PFSK-1 (cell line): ENCODE data around the gene NME9.

ENCODE experiments used
- FOXP2 ChIP-seq: optimal IDR thresholded peaks from 2 replicates; pipeline ENCODE3; 2011; ENCODE audit warnings: borderline replicate concordance, control low read depth, inconsistent platforms; ENCODE audit not compliant: insufficient read depth; ENCODE audit errors: extremely low read length, extremely low read depth
- POLR2AphosphoS5 ChIP-seq: IDR thresholded peaks from 2 replicates; pipeline ENCODE4 v1.6.1; 2012; ENCODE audit warnings: low read depth, mild to moderate bottlenecking, control low read depth, low read length, moderate library complexity
- REST ChIP-seq, 2 experiments: IDR thresholded peaks; 2 replicates each; pipeline versions ENCODE4 v1.6.1 to v1.8.0; 2011 to 2012; ENCODE audit warnings: low read depth in 2 of 2, low read length in 2 of 2, control low read depth in 1 of 2, inconsistent platforms in 1 of 2, mild to moderate bottlenecking in 1 of 2, moderate library complexity in 1 of 2; ENCODE audit not compliant: insufficient read depth in 1 of 2
- SIN3A ChIP-seq: IDR thresholded peaks from 2 replicates; pipeline ENCODE4 v1.6.1; 2012; ENCODE audit warnings: mild to moderate bottlenecking, low read length, moderate library complexity, borderline replicate concordance; ENCODE audit not compliant: insufficient read depth
- TAF1 ChIP-seq: IDR thresholded peaks from 2 replicates; pipeline ENCODE4 v1.6.1; 2012; ENCODE audit warnings: low read length, control low read depth, borderline replicate concordance; ENCODE audit not compliant: insufficient read depth

NME9 gene

GRCh38 chr3:138317687-138318086, 12.0 kb downstream of the NME9 start:
- TF ChIP-seq TAF1 (no peak), SIN3A (no peak), REST (IDR thresholded peaks at IDR 0.05; ENCODE audit: insufficient read depth in 1 of 2, low read depth in 2 of 2, low read length in 2 of 2) (no peak), POLR2AphosphoS5 (no peak), FOXP2 (no peak)

DNA sequence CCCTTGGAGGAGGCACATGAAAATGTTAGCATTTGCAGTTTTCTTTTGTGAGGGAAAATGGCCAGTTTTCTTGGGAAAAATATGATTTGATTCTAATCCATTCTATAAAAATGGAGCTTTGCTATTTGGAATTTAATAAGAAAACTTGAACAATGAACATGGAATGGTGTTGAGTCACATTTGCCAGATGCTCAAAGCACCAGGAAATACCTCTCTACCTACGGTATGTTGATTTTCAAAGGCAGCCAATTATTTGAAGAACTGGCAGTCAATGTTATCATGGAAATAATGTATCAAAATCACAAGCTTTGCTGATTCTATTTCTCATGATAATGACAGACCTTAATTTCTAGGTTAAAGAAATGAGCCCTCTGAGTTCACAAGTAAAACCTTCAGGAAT, 14.9 kb downstream of the NME9 start:
- TF ChIP-seq SIN3A (no peak), POLR2AphosphoS5 (no peak), TAF1 (no peak), REST (IDR thresholded peaks at IDR 0.05; ENCODE audit: insufficient read depth in 1 of 2, low read depth in 2 of 2, low read length in 2 of 2) (no peak), FOXP2 (no peak)

DNA sequence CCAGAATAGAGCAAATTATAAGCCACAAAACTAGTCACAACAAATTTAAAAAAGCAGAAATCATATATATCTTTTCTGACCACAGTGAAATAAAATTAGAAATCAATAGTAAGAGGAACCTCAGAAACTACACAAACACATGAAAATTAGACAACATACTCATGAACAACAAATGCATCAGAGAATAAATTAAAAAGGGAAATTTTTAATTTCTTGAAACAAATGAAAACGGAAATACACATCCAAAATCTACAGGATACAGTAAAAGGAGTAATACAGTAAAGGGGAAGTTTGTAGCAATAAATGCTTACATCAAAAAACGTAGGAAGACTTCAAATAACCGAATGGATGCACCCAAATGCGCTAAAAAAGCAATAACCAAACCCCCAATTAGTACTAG, 19.2 kb downstream of the NME9 start:
- TF ChIP-seq REST (IDR thresholded peaks at IDR 0.05; ENCODE audit: insufficient read depth in 1 of 2, low read depth in 2 of 2, low read length in 2 of 2) (no peak), FOXP2 (no peak), SIN3A (no peak), POLR2AphosphoS5 (no peak), TAF1 (no peak)

- TF ChIP-seq SIN3A: no peak
- no peak for TF ChIP-seq FOXP2
- TF ChIP-seq REST (IDR thresholded peaks at IDR 0.05; ENCODE audit: insufficient read depth in 1 of 2, low read depth in 2 of 2, low read length in 2 of 2): no peak
- TF ChIP-seq TAF1: no peak
- TF ChIP-seq POLR2AphosphoS5: no peak
Observed at GRCh38 chr3:138308783-138309182, 20.9 kb downstream of the NME9 start.

GRCh38 chr3:138307899-138308298, 21.8 kb downstream of the NME9 start:
- TF ChIP-seq SIN3A (no peak), FOXP2 (no peak), TAF1 (no peak), POLR2AphosphoS5 (no peak), REST (IDR thresholded peaks at IDR 0.05; ENCODE audit: insufficient read depth in 1 of 2, low read depth in 2 of 2, low read length in 2 of 2) (no peak)
